HEK293 (cell line): ENCODE results near the gene ANKRD31.
"Not testable (repeated sequence)": the region's sequence is repeated elsewhere in the genome, so short reads cannot be mapped to it uniquely, and the experiment has no call there.

Experiments
- CTCF ChIA-PET: fragments of 350-600 bp; formaldehyde crosslinking; extraction: SDS; loops from one replicate; lab custom pipeline; 2021; ENCODE audit warnings: antibody characterized with exemption; lab: Yijun Ruan, JAX
- POLR2A ChIA-PET: fragments of 300-600 bp; formaldehyde crosslinking; extraction: SDS; loops from one replicate; lab custom pipeline; 2020; ENCODE audit warnings: antibody characterized with exemption, inconsistent platforms; lab: Yijun Ruan, JAX
- H3K27ac ChIP-seq: fragments of 200-500 bp; sonication (Bioruptor generic); 2 replicates; pipeline ENCODE4 v1.5.1; 2014; ENCODE audit warnings: low read depth, low read length, control low read depth, inconsistent platforms; ENCODE audit errors: extremely low read depth
- H3K36me3 ChIP-seq, 2 experiments: fragments of 200-500 bp in 1 of 2; sonication (Bioruptor generic) in 1 of 2; 1 replicate in 1 of 2; 2 replicates in 1 of 2; pipeline ENCODE4 v1.5.1; 2014 to 2017; ENCODE audit warnings: inconsistent platforms in 2 of 2, low read length in 2 of 2; ENCODE audit not compliant: control insufficient read depth in 2 of 2, insufficient read depth in 1 of 2
- H3K4me1 ChIP-seq: fragments of 200-500 bp; sonication (Bioruptor generic); 2 replicates; pipeline ENCODE4 v1.5.1; 2014; ENCODE audit warnings: mild to moderate bottlenecking, low read length, inconsistent platforms; ENCODE audit not compliant: control insufficient read depth, insufficient read depth
- H3K4me3 ChIP-seq: 2 replicates; pipeline ENCODE4 v1.5.1; 2011; ENCODE audit warnings: low read depth, mild to moderate bottlenecking, control low read depth, low read length, moderate library complexity
- H3K9me3 ChIP-seq: fragments of 200-500 bp; sonication (Bioruptor generic); 2 replicates; pipeline ENCODE4 v1.5.1; 2014; ENCODE audit warnings: low read depth, low read length, inconsistent platforms; ENCODE audit not compliant: control insufficient read depth, insufficient read depth
- HIC1 ChIP-seq: fragments of 450-650 bp; formaldehyde crosslinking; IDR thresholded peaks from 2 replicates; pipeline ENCODE4 v1.5.1; 2016; ENCODE audit warnings: missing biosample characterization, missing genetic modification characterization
- RBAK ChIP-seq: fragments of 450-650 bp; formaldehyde crosslinking; IDR thresholded peaks from 2 replicates; pipeline ENCODE4 v1.5.1; 2016; ENCODE audit warnings: missing biosample characterization, missing genetic modification characterization
- SCRT2 ChIP-seq: fragments of 450-650 bp; formaldehyde crosslinking; IDR thresholded peaks from 2 replicates; pipeline ENCODE4 v1.5.1; 2016; ENCODE audit warnings: missing biosample characterization, missing genetic modification characterization
- ZBTB10 ChIP-seq: fragments of 450-650 bp; formaldehyde crosslinking; IDR thresholded peaks from 2 replicates; pipeline ENCODE4 v1.5.1; 2016; ENCODE audit warnings: missing biosample characterization, missing genetic modification characterization
- ZBTB21 ChIP-seq: fragments of 450-650 bp; formaldehyde crosslinking; IDR thresholded peaks from 2 replicates; pipeline ENCODE4 v1.5.1; 2017; ENCODE audit warnings: missing biosample characterization, missing genetic modification characterization
- ZBTB26 ChIP-seq: fragments of 450-650 bp; formaldehyde crosslinking; optimal IDR thresholded peaks from 2 replicates; pipeline ENCODE3; 2016; ENCODE audit warnings: missing biosample characterization, mild to moderate bottlenecking, missing genetic modification characterization
- ZBTB48 ChIP-seq: fragments of 450-650 bp; formaldehyde crosslinking; IDR thresholded peaks from 2 replicates; pipeline ENCODE4 v1.5.1; 2016; ENCODE audit warnings: missing biosample characterization, missing genetic modification characterization
- ZNF138 ChIP-seq: fragments of 450-650 bp; formaldehyde crosslinking; IDR thresholded peaks from 2 replicates; pipeline ENCODE4 v1.5.1; 2016; ENCODE audit warnings: missing biosample characterization, missing genetic modification characterization, borderline replicate concordance
- ZNF214 ChIP-seq: fragments of 450-650 bp; formaldehyde crosslinking; IDR thresholded peaks from 2 replicates; pipeline ENCODE4 v1.5.1; 2017; ENCODE audit warnings: missing biosample characterization, mild to moderate bottlenecking, missing genetic modification characterization, borderline replicate concordance
- ZNF280C ChIP-seq: fragments of 450-650 bp; formaldehyde crosslinking; IDR thresholded peaks from 2 replicates; pipeline ENCODE4 v1.5.1; 2016; ENCODE audit warnings: missing biosample characterization, missing genetic modification characterization
- ZNF350 ChIP-seq: fragments of 450-650 bp; formaldehyde crosslinking; IDR thresholded peaks from 2 replicates; pipeline ENCODE4 v1.5.0; 2017; ENCODE audit warnings: missing biosample characterization, mild to moderate bottlenecking, missing genetic modification characterization
- ZNF473 ChIP-seq: fragments of 450-650 bp; formaldehyde crosslinking; IDR thresholded peaks from 2 replicates; pipeline ENCODE4 v1.5.1; 2017; ENCODE audit warnings: missing biosample characterization, missing genetic modification characterization
- ZNF596 ChIP-seq: fragments of 450-650 bp; IDR thresholded peaks from 2 replicates; pipeline ENCODE4 v1.5.0; 2018; ENCODE audit warnings: missing biosample characterization, mild to moderate bottlenecking, missing genetic modification characterization, moderate library complexity
- ZNF645 ChIP-seq: fragments of 450-650 bp; formaldehyde crosslinking; IDR thresholded peaks from 2 replicates; pipeline ENCODE4; 2016; ENCODE audit warnings: missing biosample characterization, missing genetic modification characterization
- ZSCAN18 ChIP-seq: fragments of 450-650 bp; formaldehyde crosslinking; IDR thresholded peaks from 2 replicates; pipeline ENCODE4 v1.5.1; 2016; ENCODE audit warnings: missing biosample characterization, missing genetic modification characterization

Gene ANKRD31

GRCh38 chr5:75130818-75131349 lies 105.8 kb downstream of the ANKRD31 start:
- ChIA-PET CTCF (interaction anchor here (0.6 kb wide), 1 partner anchor 316 kb away, joined by 4 read pairs; no protein-coding TSS in a partner anchor), POLR2A (no interaction called here)
- Histone ChIP-seq H3K36me3 (no peaks in the 10 kb centered on the region), H3K9me3 (no peaks in the 10 kb centered on the region), H3K4me3 (no peak overlapping the region), H3K4me1 (no peaks in the 10 kb centered on the region), H3K27ac (no peak overlapping the region)
- TF ChIP-seq HIC1 (tag by site-specific recombination) = no peak
- no peak for TF ChIP-seq ZBTB21 (tag by site-specific recombination)

- no peaks in the 10 kb centered on the region for H3K36me3 ChIP-seq
- no peaks in the 10 kb centered on the region for H3K9me3 ChIP-seq
- H3K4me1 ChIP-seq = peaks cover 2% of the 10 kb centered on the region; the same call in 1 of the 2 replicates
- H3K27ac ChIP-seq = no peak overlapping the region
- H3K4me3 ChIP-seq = no peak overlapping the region
- TF ChIP-seq ZNF280C (no peak), ZBTB48 (tag by site-specific recombination) (no peak), ZNF214 (tag by site-specific recombination) (no peak), ZSCAN18 (no peak), ZBTB10 (no peak), ZNF138 (no peak), ZNF350 (tag by site-specific recombination) (no peak), ZNF645 (no peak), ZBTB26 (no peak), RBAK (tag by site-specific recombination) (no peak), SCRT2 (tag by site-specific recombination) (no peak), ZNF473 (tag by site-specific recombination) (no peak), ZNF596 (tag by site-specific recombination) (no peak)
- CTCF ChIA-PET = interaction anchor here (0.7 kb wide), 1 partner anchor 45 kb away, joined by 3 read pairs; no protein-coding TSS in a partner anchor
- POLR2A ChIA-PET = no interaction called here
These were observed 119.8 kb downstream of the ANKRD31 start for GRCh38 chr5:75116856-75117255.

GRCh38 chr5:75114311-75114710 lies 122.4 kb downstream of the ANKRD31 start:
- CTCF ChIA-PET = interaction anchor here (1.0 kb wide), 1 partner anchor 64 kb away, joined by 3 read pairs; no protein-coding TSS in a partner anchor
- H3K36me3 ChIP-seq, H3K4me1 ChIP-seq, POLR2A ChIA-PET, H3K4me3 ChIP-seq, H3K9me3 ChIP-seq, H3K27ac ChIP-seq: not testable (repeated sequence)
